Fibroblast of gingiva (primary cell): ENCODE results near the gene EIF2B1.

Experiments
- DNase-seq: peaks from one replicate; pipeline ENCODE4 v3.0.0-alpha.2; 2011; ENCODE audit warnings: low read depth

The EIF2B1 gene

DNA sequence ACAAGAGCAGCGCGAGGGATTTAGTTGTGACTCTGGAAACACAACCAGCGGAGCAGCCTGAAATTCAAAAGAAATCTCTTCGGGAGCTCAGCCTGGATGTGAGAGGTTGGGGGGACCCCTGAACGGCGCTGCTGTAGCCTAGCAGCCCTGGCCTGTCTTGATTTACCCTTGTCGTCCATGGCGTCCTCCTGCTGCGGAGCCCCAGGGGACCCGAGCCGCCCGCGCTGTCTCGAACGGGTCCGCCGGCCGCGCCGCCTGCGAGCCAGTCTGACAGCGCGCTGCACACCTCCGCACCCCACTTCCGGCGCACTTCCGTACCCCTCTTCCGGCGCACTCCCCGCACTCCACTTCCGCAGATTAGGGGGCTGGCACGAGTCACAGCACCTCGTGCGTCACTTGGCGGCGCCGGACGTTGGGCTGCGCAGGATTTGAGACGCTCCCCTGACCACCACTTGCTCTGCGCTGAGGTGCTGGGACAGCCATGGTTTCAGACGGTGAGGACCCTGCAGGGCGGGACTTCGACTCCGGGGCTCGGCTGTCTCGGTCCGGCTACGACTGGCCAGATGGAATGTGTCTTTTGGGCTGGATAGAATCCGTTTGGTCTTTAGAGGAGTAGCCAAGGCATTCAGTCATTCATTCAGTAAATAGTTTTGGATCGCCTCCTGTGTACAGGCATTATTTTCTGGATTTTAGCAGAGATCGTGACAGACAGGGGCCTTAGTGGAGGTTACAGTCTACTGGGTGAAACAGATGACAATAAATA lies at the start of gene EIF2B1, which contains the start of gene GTF2H3:
Gene EIF2B1, minus strand, starts transcription at position 308 of the 763 bp plus-strand sequence. Its CDS starts 129 bp downstream, at position 179.
Gene GTF2H3, plus strand, starts transcription at position 451 of the 763 bp plus-strand sequence. Its CDS starts 31 bp downstream, at position 482.
- DNase-seq = peak; percentile 95

DNA sequence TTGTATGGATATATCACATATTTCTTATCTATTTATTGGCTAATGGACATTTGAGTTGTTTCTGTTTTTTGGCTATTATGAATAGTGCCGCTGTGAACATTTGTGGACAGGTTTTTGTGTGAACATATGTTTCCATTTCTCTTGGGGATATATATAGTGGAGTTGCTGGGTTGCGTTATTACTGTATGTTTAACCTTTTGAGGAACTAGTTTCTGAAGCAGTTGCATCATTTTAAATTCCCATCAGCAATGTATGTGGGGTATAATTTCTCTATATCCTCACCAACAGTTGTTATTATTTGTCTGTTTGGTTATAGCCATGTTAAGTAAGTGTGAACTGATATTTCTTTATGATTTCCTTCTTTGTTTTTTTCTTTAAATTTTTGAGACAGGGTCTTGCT lies 48.1 kb upstream of the EIF2B1 start:
- DNase-seq = no peak

DNA sequence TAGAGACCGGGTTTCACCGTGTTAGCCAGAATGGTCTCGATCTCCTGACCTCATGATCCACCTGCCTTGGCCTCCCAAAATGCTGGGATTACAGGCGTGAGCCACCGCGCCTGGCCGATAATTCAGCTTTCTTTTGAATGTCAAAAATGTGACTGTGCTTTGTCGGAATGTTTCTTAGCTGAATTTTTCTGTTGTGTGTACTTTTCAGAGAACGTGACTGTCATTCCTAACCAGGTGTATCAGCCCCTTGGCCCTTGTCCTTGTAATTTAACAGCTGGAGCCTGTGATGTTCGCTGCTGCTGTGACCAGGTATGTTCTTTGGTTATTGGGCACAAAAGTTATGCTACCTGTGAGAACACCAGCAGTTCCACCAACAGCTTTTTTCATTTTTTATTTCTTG lies 45.5 kb upstream of the EIF2B1 start:
- DNase-seq = no peak

DNA sequence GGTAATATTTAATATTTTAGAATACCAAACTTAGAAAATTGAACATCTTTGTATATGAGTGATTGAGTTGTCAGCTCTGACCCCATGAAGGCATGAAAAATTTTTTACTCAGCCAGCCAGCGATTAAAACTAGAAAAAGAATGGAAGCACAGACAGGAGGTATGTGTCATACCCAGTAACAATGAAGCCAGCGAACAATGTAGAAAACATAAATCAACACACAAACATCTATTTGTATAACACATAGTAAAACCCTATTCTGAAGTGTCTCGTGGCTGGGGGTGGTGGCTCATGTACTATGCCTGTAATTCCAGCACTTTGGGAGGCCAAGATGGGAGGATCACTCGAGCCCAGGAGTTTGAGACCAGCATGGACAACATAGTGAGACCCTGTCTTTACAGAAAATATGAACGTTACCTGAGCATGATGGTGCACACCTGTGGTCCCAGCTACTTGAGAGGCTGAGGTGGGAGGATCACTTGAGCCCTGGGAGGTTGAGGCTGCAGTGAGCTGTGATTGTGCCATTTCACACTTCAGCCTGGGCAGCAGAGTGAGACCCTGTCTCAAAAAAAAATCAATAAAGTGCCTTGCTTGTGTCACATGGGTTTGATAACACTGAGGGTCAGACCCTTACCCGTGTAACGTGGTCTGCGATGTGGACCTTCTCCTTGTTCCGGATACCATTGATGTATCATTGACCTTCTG lies 43.3 kb upstream of the EIF2B1 start:
- no peak for DNase-seq

DNA sequence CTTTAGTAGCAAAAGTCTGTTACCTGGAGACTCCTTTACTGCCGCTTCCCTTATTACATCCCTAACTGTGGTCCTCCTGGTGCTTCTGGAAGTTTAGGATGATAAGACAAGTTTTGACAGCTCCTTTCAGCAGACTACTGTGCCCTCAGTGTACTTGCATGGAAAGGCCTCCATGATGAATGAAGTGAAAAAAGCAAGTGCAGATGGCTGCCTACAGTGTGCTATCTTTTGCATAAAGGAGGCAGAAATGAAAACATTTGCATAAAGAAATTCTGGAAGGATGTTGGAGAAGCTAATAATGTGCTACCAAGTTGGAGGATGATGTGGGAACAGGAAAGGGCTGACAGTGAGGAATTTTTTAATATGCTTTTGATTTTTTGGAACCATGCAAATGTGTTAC lies 42.0 kb upstream of the EIF2B1 start:
- DNase-seq = no peak

DNA sequence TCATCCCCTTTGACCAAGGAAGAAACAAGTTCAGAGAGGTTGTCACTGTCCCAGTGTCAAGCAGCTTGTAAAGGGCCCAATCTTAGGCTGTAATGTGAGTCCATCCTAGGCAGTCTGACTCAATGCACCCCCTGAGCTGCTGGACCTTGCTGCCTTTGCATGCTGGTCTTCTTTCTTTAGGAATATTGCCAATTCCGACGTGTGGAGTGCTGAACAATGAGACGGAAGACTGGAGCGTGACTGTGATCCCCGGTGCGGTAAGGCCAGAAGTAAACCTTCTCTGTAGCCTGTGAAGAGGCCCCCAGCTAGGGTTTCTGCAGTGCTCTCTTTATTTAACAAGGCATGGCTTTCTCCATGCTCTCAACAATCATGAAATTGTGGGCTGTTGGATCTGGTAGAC lies 38.4 kb upstream of the EIF2B1 start:
- DNase-seq = peak; percentile 14

DNA sequence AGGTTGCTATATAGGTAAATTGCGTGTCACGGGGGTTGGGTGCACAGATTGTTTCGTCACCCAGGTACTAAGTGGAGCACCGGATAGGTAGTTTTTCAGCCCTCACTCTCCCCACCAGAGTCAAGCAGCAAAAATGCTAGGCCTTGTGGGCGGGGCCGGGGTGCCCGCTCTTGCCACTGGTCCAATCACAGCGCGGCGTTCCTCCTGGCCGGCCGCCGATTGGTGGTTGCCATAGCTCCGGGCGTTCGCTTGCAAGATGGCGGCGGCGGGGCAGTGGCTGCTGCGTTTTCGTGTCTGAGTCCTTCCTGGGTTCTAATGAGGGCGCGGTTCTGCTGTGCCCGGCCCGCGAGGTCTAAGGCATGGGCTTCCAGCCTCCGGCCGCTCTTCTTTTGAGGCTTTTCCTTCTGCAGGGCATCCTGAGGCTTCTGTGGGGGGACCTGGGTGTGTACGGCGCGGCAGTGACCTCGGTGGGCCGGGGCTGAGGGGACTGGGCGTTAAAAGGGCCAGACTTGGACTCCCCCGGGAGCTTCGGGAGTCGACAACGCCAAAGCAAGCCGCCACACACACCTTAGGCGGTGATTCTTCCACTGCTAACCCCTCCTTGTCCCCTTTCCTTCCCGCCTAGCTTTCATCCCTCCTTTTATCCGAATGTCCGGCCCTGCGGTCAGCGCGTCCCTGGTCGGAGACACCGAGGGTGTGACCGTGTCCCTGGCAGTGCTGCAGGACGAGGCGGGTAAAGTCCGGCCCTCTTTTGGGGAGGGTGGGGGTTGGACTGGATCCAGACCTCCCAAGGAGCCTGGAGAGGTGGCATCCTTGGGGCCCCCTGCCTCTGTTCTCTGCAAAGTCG lies 37.6 kb upstream of the EIF2B1 start, which contains the start of gene TCTN2:
Gene TCTN2, plus strand, starts transcription at position 232 of the 847 bp plus-strand sequence. Its CDS starts 128 bp downstream, at position 360.
- peak; percentile 90 for DNase-seq

DNA sequence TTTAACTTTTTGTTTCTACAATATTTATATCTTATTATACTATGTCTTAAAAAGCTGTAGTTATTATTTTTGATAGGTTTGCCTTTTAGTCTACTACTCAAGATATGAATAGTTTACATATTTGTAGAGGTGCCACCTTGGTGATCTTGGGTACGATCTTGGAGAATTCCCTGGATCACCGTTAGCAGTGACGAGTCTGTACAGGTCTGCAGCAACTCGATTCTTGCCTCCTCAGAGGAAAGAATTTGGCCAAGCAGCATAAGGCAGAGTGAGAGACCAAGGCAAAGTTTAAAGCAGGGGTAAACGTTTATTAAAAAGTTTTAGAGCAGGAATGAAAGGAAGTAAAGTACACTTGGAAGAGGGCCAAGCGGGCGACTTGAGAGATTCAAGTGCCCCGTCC lies 34.3 kb upstream of the EIF2B1 start:
- no peak for DNase-seq

DNA sequence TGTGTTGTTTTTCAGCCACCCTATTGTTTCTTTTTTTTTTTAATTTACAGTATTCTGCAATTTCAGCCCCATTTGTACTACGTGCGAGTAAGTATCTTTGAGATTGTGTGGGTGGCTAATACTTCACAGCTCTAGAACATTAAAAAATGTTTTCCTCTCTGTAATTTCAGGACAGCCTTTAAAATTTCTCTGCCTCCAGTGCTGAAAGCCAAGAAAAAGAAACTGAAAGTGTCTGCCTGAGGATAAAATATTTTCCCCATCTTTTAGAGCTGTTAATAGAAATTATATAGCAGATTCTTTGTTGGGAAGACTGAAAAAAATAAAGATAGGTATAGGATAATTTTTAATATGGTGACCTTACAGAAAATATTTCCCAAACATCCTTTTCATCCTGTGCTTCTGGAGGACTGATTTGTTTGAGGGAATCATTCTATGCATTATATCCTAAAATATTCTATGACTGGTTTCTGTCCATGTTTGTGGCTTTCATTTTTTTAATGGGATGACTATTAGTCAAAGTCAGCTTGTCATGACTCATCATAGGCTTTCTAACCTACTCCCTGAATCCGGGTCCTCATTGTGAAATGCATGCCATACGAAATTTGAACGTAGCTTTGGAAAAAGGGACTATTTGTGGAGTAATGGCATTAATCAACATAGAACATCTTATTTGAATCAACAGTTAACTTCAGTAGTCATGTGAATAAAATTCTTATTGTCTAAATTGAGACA lies 26.7 kb upstream of the EIF2B1 start:
- peak; percentile 95 for DNase-seq

DNA sequence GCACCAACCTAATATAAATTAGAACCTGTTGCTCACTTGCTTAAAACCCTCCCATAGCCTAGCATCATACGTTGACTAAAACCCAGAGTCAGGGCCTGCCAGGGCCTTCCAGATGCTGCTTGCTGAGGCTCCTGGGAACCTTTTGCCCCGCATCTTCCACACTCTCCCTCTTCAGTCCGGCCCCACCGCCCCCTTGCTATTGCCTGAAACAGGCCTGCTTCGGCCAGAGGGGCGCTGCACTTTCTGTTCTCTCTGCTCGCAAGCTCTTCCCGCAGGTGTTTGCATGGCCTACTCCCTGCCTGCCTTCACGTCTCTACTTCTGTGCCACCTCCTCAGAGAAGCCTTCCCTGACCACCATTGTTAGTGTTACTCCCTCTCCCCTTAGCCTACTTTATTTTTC lies 23.7 kb upstream of the EIF2B1 start:
- DNase-seq = no peak

DNA sequence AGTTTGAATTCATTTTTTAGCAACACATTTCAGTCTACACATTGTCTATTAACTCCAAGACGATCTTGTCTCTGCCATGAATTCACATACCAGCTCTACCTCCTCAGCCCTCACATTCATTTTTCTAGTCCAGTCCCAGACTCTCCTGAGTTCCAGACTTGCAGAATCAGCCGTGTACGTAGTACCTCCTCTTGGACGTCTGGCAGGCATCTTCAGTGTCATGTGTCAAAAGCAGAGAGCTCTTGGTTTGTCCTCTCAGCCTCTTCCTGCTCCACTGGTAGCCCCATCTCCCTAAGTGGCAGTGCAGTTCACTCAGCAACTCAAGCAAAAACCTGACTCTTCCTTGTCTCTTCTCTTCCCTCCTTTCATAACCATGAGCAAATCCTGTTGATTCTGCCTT lies 22.9 kb upstream of the EIF2B1 start:
- no peak for DNase-seq

DNA sequence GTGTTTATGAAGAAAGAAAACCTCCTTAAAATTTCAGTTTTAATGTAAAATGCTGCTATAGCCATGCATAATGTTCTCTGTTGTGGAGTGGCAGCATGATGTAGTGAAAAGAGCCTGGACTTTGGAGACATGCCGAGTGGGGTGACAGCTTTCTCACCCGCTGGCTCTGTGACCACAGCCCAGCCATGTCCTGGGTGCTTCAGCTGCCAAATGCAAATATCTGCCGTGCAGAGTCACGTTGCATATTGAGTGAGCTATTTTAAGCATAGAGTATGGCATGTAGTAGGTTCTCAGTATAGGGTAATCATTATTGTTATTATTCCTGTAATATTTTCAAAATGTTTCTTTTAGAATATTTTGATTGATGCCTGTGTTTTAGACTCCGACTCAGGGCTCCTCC lies 21.9 kb upstream of the EIF2B1 start:
- no peak for DNase-seq

DNA sequence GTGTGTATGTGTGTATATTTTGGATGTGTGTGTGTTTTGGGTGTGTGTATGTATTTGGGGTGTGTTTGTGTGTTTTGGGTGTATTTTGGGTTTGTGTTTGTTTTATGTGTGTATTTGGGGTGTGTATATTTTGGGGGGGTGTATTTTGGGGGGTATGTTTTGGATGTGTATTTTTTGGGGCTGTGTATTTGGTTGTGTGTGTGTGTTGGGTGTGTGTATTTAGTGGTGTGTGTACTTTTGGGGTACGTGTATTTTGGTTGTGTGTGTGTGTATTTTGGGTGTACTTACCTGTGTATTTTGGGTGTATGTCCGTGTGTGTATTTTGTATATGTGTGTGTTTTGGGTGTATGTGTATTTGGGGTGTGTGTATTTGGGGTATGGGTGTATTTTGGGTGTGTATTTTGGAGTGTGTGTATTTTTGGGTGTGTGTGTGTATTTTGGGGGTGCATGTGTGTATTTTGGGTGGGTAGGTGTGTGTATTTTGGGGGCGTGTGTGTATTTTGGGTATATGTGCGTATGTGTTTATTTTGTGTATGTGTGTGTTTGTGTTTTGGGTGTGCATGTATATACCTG lies 20.7 kb upstream of the EIF2B1 start:
- DNase-seq = no peak

DNA sequence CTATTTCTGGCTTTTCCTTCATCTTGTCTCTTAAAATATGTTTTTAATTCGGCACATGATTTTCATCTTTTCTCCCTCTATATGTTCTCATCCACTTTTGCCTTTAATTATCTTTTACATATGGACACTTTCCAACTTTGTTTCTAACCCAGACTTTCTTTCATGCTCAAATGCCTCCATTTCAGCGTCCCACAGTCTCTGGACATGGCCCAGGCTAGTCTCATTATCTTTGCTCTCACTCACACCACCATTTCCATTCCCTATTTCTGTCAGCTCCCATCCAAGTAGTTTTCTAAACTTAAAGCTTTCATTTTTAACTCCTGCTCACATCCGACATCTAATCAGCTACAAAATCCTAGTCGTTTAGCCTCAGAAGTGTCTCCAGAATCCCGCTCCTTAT lies 14.9 kb upstream of the EIF2B1 start:
- DNase-seq = no peak

DNA sequence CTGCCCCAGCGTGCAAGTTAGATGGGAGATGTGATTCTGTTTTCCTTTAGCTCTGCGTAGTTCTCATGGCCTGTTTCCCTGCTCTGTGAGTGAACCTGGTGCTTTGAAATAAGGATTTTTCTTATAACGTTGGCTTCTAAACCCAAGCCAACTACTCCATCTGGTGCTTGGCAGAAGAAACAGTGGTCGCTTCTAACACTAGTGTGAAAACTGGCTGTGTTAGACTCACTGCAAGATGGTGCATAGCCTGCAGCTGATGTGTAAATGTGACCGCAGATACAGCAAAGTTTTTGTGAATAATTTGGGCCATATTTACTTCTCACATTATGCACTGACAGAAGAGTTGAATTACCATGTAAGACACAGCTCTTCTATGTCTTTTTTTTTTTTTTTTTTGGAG lies 12.4 kb upstream of the EIF2B1 start:
- no peak for DNase-seq

DNA sequence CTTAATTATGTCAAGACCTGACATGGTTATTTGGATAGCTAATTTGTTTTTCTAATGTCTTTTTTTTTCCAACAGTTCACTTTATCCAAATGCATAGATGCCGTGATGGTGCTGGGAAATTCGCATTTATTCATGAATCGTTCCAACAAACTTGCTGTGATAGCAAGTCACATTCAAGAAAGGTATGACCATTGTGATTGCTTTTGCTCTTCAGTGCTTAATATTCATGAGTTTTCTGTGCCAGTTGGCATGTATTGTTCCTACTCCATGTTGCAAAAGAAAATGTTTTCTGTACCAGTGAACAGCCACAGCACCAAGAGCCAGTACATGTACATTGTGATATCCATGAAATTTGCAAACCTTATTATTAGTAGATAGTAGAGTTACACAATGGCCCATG lies 11.9 kb upstream of the EIF2B1 start:
- DNase-seq = no peak

DNA sequence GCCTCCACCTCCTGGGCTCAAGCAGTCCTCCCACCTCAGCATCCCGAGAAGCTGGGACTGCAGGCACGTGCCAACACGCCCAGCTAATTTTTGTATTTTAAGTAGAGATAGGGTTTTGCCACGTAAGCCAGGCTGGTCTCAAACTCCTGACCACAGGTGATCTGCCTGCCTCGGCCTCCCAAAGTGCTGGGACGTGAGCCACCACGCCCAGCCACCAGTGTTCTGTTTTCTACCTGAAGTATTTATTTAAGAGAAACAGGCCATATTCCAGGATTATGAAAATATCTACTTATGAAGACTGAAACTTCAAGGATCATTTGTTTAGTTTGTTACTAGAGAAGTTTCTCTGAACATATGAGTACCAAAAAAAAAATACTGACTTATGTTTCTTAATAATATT lies 10.4 kb upstream of the EIF2B1 start:
- DNase-seq = no peak

DNA sequence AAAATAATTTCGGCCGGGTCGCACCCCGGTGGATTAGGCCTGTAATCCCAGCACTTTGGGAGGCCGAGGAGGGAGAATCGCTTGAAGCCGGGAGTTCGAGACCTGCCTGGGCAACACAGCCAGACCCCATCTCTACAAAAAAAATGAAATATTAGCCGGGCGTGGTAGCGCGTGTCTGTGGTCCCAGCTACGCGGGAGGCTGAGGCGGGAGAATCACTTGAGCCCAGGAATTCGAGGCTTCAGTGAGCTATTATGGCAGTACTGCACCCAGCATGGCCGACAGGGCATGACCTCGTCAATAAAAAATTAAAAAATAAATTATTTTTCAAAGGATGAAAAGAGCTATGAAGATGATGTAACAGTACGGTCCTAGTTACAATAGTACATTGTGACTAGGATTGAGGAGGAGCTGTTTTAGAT lies 666 bp upstream of the EIF2B1 start:
- DNase-seq = no peak

DNA sequence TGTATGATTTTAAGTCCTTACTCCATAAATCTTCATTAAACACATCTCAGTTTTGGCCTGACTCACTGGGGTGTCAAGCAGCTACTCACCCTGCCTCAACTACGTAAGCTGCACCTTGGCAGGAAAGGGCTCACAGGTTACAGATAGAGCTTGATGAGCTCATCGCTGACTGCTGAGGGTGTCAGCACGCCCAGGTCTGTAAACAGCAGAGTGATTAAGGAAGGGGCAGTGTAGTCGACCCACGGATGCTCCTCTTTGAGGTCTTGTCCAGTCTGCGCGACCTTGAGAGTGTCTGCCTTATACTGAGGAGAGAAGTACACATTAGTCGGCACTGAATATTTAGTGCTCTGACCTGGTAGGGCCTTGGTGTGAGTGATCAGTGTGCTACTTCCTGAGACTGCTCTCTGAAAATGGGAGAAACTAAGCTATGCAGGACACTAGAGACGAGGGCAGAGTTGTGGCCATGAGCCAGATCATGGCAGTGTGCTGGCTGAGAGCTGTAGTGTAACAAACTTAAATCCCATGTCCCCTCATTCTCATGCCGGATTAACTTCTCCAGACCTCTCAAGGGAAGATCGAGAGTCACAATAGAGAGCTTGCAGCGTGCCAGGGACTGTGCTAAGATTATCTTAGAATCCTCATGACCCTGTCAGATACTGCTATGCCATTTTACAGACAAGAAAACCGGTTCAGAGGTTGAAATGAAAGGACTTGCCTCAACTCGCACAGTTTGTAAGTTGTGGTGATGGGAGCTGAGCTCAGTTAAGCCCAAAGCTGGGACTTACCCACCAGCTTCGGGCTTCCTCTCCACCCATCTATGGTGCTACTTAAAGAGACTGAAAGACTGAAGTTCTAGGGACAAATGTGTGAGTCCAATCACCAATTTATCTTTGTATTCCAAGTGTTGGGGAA lies 11.6 kb downstream of the EIF2B1 start:
- no peak for DNase-seq

DNA sequence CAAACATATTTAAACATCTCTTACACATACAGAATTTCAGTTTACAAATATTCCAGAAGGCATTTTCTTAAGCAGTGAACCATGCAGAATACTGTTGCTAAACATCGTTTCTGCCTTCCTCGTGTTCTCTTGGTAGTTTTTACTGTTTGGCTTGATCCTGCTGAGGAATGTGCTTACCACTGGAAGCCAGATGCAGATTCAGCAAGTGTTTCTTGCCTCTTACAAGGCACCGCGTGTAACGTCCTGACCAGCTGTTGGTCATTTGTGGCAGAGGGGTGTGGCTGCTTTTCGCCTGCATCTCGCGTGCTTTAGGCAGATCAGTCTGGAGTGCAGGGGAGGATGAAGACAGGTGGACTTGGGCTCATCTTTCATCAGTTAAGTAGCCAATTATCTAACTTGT lies 12.4 kb downstream of the EIF2B1 start:
- DNase-seq = peak; percentile 76
